HFFc6 (cell line): ENCODE measurements around the gene ARMC9. TPM values are rescaled to one million over a fixed set of nuclear protein-coding genes. Genes with fewer than 3 reads are reported as not detected.
A peak's percentile ranks its signal among the peaks of the same experiment; 100 is the strongest.

ENCODE experiments used
- DNase-seq: peaks from one replicate; pipeline ENCODE4 v3.0.0-alpha.2; 2018
- H3K27ac Mint-ChIP-seq: 2 replicates; pipeline ENCODE4 v1.8.0; 2020; ENCODE audit warnings: mild to moderate bottlenecking, mixed read lengths
- H3K27me3 Mint-ChIP-seq: 2 replicates; pipeline ENCODE4 v1.8.0; 2021; ENCODE audit warnings: mild to moderate bottlenecking, moderate library complexity, mixed read lengths; ENCODE audit not compliant: insufficient read depth
- H3K36me3 Mint-ChIP-seq: 2 replicates; pipeline ENCODE4 v1.8.0; 2021; ENCODE audit warnings: low read depth, mixed read lengths
- H3K4me1 Mint-ChIP-seq: 2 replicates; pipeline ENCODE4 v1.8.0; 2020; ENCODE audit warnings: low read depth, mixed read lengths
- H3K4me3 Mint-ChIP-seq: 2 replicates; pipeline ENCODE4 v1.8.0; 2020; ENCODE audit warnings: mild to moderate bottlenecking, moderate library complexity, mixed read lengths
- H3K9me3 Mint-ChIP-seq: 2 replicates; pipeline ENCODE4 v1.8.0; 2020; ENCODE audit warnings: mild to moderate bottlenecking, mixed read lengths
- total RNA-seq, 6 experiments: library from RNA; stranded (reverse); fragmentation: NEBNext Ultra II Directional; extraction: Animal tissue kit (Norgen Biotek cat#: 25700); gene quantifications; 2 replicates in 1 of 6; 3 replicates in 5 of 6; pipeline ENCODE4 v1.2.3, GENCODE V29; 2021
- TF ChIP-seq, protein P1 (sequence below): fragments of 200-600 bp; sonication (generic); IDR thresholded peaks from 2 replicates; pipeline ENCODE4 v1.5.0; 2021; ENCODE audit warnings: antibody characterized with exemption, mild to moderate bottlenecking

The ARMC9 gene
- total RNA-seq, 6 experiments from 2014 or later: 49.3 to 93.2 (median 55.7) TPM

DNA sequence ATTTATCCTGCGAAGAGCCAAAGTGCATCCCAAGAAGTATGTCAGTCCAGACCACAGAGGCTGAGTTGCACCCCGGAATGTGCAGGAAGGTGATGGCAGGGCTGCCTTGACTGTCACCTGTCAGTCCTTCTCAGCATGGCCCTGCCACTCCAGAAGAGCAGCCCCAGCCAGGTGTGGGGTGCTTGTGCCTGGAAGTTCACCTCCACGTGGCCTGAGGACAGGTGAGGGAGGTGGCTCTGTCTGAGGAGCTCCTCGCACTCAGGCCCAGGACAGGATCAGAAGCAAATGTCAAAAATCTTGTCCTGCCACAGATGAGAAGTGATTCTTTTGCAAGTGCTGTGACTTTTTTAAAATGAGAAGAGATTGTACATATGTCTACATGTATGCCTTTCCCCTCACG is 165.6 kb downstream of the ARMC9 start:
- peaks cover 3% of the 10 kb centered on the region for H3K27me3 Mint-ChIP-seq
- no peak for DNase-seq
- no peaks in the 10 kb centered on the region for H3K9me3 Mint-ChIP-seq
- H3K4me3 Mint-ChIP-seq: no peak overlapping the region
- H3K27ac Mint-ChIP-seq: peak overlapping the region; percentile 99
- peaks cover 21% of the 10 kb centered on the region for H3K4me1 Mint-ChIP-seq
- TF ChIP-seq, protein P1, sequence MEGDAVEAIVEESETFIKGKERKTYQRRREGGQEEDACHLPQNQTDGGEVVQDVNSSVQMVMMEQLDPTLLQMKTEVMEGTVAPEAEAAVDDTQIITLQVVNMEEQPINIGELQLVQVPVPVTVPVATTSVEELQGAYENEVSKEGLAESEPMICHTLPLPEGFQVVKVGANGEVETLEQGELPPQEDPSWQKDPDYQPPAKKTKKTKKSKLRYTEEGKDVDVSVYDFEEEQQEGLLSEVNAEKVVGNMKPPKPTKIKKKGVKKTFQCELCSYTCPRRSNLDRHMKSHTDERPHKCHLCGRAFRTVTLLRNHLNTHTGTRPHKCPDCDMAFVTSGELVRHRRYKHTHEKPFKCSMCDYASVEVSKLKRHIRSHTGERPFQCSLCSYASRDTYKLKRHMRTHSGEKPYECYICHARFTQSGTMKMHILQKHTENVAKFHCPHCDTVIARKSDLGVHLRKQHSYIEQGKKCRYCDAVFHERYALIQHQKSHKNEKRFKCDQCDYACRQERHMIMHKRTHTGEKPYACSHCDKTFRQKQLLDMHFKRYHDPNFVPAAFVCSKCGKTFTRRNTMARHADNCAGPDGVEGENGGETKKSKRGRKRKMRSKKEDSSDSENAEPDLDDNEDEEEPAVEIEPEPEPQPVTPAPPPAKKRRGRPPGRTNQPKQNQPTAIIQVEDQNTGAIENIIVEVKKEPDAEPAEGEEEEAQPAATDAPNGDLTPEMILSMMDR: no peak
- H3K36me3 Mint-ChIP-seq: 0 out of 2 replicates have a peak, but pooled peaks cover 7% of the 10 kb centered on the region

DNA sequence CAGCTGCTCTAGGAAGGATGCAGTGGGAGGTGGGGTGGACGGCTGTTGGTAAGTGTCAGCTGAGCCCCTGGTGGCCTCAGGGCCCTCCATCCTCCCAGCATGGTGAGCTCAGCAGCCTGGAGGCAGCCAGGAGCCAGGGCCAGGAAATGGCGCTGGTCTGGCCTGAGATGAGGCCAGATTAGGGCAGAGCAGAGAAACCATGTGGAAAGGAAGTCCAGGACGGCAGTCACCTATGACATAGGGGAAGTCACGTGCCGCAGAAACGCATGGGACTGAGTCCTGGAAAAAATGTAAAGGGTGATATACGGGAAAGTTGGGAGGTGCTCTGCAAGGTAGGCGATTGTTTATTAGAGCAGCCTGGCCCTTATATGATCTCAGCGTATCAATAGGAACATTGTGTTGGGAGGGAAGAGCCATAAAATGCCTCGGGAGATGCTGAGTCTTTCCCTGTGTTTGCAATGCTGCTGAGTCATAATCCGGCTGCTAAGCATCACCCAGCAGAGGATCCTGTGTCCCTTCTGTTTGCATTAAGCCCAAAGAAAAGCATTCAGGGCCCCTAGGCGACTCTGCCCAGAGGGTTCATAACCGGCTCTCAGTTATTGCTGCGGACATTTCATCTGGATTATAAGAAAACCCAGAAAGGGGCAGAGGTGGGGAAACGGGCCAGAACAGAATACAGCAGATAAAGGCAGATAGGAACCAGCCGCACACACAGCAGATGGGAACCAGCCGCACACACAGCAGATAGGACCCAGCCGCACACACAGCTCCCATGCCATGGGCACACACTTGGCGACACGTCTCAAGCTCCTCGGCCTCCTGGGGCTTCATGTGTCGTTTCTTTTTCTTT is 166.8 kb downstream of the ARMC9 start:
- Mint-ChIP-seq H3K4me3 (peak overlapping the region; percentile 71), H3K27ac (peak overlapping the region; percentile 99), H3K9me3 (no peaks in the 10 kb centered on the region), H3K27me3 (peaks cover 3% of the 10 kb centered on the region), H3K4me1 (peaks cover 21% of the 10 kb centered on the region), H3K36me3 (0 out of 2 replicates have a peak, but pooled peaks cover 7% of the 10 kb centered on the region)
- peak; percentile 90 for DNase-seq
- TF ChIP-seq, protein P1: no peak

DNA sequence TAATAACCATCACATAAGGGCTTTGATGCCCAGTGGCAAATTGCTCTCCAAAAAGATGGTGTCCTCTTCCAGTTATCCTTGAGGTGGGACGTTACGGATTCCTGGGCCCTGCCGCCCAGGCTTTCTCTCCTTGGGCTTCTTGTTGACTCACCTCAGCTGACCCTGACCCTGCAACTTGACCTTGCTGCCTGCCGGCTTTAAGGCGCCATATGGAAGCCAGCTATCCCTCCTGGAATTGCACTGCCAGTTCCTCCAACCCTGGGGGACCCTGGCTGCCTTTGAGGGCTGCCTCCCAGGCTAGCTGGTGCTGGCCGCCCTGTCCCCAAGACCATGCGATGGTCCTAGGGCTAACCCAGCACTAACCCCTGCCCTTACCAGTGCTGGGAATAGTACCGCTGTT is 168.7 kb downstream of the ARMC9 start:
- no peak overlapping the region for H3K4me3 Mint-ChIP-seq
- TF ChIP-seq, protein P1: no peak
- H3K36me3 Mint-ChIP-seq: 0 out of 2 replicates have a peak, but pooled peaks cover 4% of the 10 kb centered on the region
- no peaks in the 10 kb centered on the region for H3K9me3 Mint-ChIP-seq
- peaks cover 3% of the 10 kb centered on the region for H3K27me3 Mint-ChIP-seq
- peaks cover 21% of the 10 kb centered on the region for H3K4me1 Mint-ChIP-seq
- DNase-seq: no peak
- no peak overlapping the region for H3K27ac Mint-ChIP-seq

DNA sequence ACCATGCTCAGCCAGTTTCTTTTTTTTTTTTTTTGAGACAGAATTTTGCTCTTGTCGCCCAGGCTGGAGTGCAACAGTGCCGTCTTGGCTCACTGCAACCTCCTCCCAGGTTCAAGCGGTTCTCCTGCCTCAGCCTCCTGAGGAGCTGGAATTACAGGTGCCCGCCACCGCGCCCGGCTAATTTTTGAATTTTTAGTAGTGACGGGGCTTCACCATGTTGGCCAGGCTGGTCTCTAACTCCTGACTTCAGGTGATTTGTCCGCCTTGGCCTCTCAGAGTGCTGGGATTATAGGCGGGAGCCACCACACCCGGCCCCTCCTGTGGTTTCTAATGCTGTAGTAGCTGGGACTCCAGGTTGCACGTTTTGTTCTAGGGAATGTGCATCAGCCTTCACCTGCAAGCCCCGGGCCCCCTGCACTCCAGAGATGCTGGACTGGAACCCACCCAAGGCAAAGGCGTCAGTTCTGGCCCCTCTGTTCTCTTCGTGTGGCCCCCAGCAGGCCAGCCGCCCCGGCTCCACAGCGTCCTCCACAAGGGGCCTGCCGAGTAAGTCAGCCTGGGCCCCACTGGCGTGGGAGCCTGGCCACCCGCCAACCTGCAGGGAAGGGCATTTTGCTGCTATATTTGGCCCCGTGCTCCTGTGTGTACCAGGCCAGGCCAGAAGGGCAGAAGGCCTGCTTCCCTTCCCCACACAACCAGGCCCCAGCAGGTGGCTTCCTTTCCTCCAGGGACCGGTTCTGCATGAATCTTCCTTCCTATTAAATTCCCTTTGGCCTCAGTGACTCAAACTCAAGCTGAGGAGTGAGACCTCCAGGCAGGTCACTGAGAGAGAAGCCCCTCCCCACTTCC is 171.4 kb downstream of the ARMC9 start:
- TF ChIP-seq, protein P1: no peak
- Mint-ChIP-seq H3K27ac (no peak overlapping the region), H3K4me3 (no peak overlapping the region), H3K4me1 (peaks cover 14% of the 10 kb centered on the region), H3K36me3 (0 out of 2 replicates have a peak, but pooled peaks cover 4% of the 10 kb centered on the region), H3K9me3 (no peaks in the 10 kb centered on the region), H3K27me3 (peaks cover 5% of the 10 kb centered on the region)
- no peak for DNase-seq

DNA sequence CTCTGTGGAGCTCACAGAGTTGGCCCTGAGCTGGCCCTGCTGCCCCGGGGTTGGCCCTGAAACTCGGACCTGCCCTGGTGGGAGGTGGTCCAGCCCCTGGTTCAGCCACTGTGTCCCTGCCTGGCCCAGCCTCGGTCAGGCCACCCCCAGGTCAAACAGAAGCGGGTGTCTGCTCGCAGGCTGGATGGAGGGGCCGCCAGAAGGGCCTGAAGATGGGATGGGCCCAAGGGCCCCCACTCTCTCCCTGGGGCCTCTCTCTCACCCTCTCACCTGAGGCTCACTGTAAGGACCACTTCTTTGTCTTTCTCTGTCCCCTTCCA is 172.0 kb downstream of the ARMC9 start:
- peaks cover 8% of the 10 kb centered on the region for H3K4me1 Mint-ChIP-seq
- no peak for DNase-seq
- H3K36me3 Mint-ChIP-seq: 0 out of 2 replicates have a peak, but pooled peaks cover 4% of the 10 kb centered on the region
- peaks cover 5% of the 10 kb centered on the region for H3K27me3 Mint-ChIP-seq
- H3K4me3 Mint-ChIP-seq: no peak overlapping the region
- TF ChIP-seq, protein P1: no peak
- H3K9me3 Mint-ChIP-seq: no peaks in the 10 kb centered on the region
- H3K27ac Mint-ChIP-seq: no peak overlapping the region
